ENCODE data around the gene SEZ6L2. TPM values are rescaled to one million over a fixed set of nuclear protein-coding genes. Genes with fewer than 3 reads are reported as not detected.
"Not testable (repeated sequence)": the region's sequence is repeated elsewhere in the genome, so short reads cannot be mapped to it uniquely, and the experiment has no call there.

SEZ6L2 gene
- total RNA-seq, 4 donors from 2014 or later = 0.52 to 19.4 (median 4.6) TPM; not detected in 1

DNA sequence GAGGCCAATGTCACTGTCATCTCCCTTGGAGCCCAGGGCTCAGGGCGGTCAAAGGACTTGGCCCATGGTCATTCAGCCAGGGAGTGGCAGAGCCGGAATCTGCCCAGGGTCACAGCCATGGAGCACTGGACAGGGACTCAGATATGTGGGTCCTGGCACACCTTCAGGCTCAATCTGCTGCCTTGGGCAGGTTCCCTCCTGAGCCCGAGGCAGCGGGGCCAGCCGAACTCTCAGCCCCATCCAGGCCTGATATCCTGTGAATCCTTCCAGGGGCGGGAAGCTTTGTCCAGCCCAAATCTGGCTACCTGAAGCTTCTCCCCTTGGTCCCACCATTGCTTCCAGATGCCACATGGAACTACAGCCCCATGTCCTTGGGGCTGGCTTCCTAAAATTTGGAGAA is 24.1 kb downstream of the SEZ6L2 start:
- peaks cover 0 to 3% of the 10 kb centered on the region in 2 donors for H3K27me3 ChIP-seq
- no peak for TF ChIP-seq POLR2A (IDR thresholded peaks at IDR 0.05)
- TF ChIP-seq, protein P1, sequence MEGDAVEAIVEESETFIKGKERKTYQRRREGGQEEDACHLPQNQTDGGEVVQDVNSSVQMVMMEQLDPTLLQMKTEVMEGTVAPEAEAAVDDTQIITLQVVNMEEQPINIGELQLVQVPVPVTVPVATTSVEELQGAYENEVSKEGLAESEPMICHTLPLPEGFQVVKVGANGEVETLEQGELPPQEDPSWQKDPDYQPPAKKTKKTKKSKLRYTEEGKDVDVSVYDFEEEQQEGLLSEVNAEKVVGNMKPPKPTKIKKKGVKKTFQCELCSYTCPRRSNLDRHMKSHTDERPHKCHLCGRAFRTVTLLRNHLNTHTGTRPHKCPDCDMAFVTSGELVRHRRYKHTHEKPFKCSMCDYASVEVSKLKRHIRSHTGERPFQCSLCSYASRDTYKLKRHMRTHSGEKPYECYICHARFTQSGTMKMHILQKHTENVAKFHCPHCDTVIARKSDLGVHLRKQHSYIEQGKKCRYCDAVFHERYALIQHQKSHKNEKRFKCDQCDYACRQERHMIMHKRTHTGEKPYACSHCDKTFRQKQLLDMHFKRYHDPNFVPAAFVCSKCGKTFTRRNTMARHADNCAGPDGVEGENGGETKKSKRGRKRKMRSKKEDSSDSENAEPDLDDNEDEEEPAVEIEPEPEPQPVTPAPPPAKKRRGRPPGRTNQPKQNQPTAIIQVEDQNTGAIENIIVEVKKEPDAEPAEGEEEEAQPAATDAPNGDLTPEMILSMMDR (IDR thresholded peaks at IDR 0.05) = no peak
- intact Hi-C loops (cut with DNase I; ENCODE audit: low total_unique reads) = no loop called here

DNA sequence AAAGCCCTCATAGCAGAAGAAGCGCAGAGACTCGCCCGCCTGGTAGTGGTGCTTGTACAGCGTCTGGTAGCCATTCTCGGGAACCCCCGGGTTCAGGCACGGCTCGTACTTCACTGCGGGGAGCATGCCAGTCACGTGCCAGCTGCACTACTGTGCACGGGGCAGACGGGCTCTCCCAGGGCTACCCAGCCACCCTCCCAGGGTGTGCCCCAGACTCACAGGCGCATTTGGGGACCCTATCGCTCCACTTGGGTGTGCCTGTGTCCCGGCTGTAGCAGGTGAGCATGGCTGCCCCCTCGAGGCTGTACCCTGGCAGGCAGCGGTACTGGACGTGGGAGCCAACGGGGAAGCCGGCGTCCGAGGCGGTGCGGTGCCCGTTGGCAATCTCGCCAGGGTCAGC is 26.0 kb downstream of the SEZ6L2 start:
- TF ChIP-seq, protein P1 (IDR thresholded peaks at IDR 0.05) = no peak
- TF ChIP-seq POLR2A (IDR thresholded peaks at IDR 0.05) = no peak
- Histone ChIP-seq H3K9me3 (no peaks in the 10 kb centered on the region), H3K27ac (no peak overlapping the region), H3K4me1 (no peaks in the 10 kb centered on the region), H3K27me3 (peaks cover 0 to 3% of the 10 kb centered on the region in 2 donors), H3K4me3 (no peak overlapping the region), H3K36me3 (no peaks in the 10 kb centered on the region)
- intact Hi-C loops (cut with DNase I; ENCODE audit: low total_unique reads) = no loop called here
- DNase-seq = no peak

More for the DNA sequence above, 24.1 kb downstream of the SEZ6L2 start:
- H3K27ac ChIP-seq = no peak overlapping the region
- no peak overlapping the region for H3K4me3 ChIP-seq
- DNase-seq = no peak
- no peaks in the 10 kb centered on the region for H3K9me3 ChIP-seq
- no peaks in the 10 kb centered on the region for H3K4me1 ChIP-seq
- H3K36me3 ChIP-seq = no peaks in the 10 kb centered on the region

DNA sequence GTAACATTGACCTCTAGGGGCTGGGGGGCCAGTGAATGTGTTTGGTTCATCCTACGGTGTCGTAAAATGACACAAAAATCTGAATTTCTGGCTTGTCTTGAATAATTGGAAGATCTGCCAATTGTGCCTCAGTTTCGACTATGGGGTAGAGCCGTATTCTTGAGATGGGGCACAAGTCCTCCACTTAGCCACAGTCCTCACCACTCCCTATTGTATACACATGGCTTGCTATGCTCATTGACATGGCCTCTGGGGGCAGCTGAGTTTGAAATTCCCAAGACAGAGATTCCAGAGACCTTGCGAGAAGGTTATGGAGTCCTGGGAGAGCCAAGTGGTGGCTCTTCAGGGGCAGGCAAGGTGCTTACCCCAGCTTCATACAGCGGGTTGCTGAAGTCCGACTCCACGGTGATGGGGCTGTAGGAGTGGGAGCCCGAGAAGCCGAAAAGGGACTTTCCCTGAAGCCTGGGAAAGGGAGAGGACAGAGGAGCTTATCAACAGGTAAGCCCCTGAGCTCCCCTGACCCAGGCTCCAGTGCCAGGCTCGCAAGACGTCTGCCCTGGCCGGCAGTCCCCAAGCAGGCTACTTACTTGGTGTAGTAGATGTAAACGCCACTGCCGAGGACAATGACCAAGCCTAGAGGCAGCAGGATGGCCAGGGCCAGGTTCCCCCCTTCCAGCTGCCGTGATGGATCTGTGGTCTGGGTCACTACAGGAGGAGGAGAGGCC is 27.4 kb downstream of the SEZ6L2 start:
- H3K4me1 ChIP-seq = no peaks in the 10 kb centered on the region
- H3K9me3 ChIP-seq = no peaks in the 10 kb centered on the region
- H3K36me3 ChIP-seq = no peaks in the 10 kb centered on the region
- TF ChIP-seq, protein P1 (IDR thresholded peaks at IDR 0.05) = no peak
- no peak for TF ChIP-seq POLR2A (IDR thresholded peaks at IDR 0.05)
- no peak overlapping the region for H3K4me3 ChIP-seq
- no peak for DNase-seq
- intact Hi-C loops (cut with DNase I; ENCODE audit: low total_unique reads) = no loop called here
- no peak overlapping the region for H3K27ac ChIP-seq
- H3K27me3 ChIP-seq = peaks cover 0 to under 1% of the 10 kb centered on the region in 2 donors

DNA sequence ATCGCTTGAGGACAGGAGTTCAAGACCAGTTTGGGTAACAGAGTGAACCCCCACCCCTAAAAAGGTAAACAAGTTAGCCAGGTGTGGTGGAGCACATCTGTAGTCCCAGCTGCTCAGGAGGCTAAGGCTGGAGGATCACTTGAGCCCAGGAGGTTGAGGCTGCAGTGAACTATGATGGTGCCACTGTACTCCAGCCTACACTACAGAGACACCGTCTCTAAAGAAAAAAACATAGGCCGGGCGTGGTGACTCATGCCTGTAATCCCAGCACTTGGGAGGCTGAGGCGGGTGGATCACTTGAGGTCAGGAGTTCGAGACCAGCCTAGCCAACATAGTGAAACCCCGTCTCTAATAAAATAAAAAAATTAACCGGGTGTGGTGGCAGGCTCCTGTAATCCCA is 30.3 kb downstream of the SEZ6L2 start:
- H3K36me3 ChIP-seq; intact Hi-C loops (cut with DNase I; ENCODE audit: low total_unique reads); DNase-seq; H3K4me3 ChIP-seq; H3K27ac ChIP-seq; H3K9me3 ChIP-seq; H3K27me3 ChIP-seq; H3K4me1 ChIP-seq: not testable (repeated sequence)

DNA sequence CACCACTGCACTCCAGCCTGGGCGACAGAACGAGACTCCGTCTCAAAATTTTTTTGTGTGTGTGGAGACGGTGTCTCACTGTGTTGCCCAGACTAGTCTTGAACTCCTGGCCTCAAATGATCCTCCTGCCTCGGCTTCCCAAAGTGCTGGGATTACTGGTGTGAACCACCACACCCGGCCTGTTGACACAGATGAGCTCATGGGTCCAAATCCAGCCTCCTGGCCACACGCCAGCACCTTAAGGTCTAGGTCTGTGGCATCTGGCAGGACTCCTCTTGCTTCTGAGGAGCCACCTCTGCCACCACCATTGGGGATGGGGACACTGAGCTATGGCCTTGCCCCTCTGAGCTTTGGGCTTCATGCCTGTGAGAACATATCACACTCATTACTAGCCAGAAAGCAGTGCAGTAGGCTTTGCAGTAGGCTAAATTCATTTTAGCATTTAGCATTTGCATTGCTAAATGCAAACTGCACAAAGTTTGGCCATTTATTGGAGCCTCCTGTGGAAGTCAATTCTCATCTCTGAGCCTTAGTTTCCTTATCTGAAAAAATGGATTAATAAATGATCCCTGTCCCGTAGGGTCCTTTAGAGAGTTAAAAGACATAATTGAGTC is 30.8 kb downstream of the SEZ6L2 start:
- H3K27me3 ChIP-seq = no peaks in the 10 kb centered on the region
- no peak for TF ChIP-seq POLR2A (IDR thresholded peaks at IDR 0.05)
- TF ChIP-seq, protein P1 (IDR thresholded peaks at IDR 0.05) = no peak
- H3K9me3 ChIP-seq = no peaks in the 10 kb centered on the region
- intact Hi-C loops (cut with DNase I; ENCODE audit: low total_unique reads) = no loop called here
- no peak overlapping the region for H3K4me3 ChIP-seq
- no peak for DNase-seq
- no peaks in the 10 kb centered on the region for H3K4me1 ChIP-seq
- no peaks in the 10 kb centered on the region for H3K36me3 ChIP-seq
- no peak overlapping the region for H3K27ac ChIP-seq
